ENCODE results near the gene NISCH.

Gene NISCH

DNA sequence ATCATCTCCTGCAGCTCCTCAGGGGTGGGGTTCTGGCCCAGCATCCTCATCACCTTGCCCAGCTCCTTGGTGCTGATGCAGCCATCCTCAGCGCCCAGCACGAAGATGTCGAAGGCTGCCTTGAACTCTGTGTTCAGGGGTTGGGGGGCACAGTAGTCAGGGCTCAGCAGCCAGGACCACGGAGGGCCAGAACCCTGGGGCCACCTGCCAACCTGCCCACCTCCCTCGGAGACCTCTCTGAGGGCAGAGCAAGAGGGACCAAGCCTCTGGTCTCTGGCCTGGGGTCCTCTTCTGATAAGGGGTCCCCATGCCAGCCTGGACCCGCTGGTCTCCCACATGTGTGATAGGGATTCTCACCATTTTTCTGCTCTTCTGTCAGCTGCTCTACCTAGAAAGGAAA lies 3.3 kb upstream of the NISCH start:
- no peak for DNase-seq (ENCODE audit: extremely low spot score)
- ChIA-PET POLR2A (no interaction called here), CTCF (interaction anchor here (0.6 to 0.9 kb wide), 2 partner anchors 40 to 288 kb away, joined by 3 to 5 read pairs; no protein-coding TSS in a partner anchor)
- no peak for TF ChIP-seq ELF4 (IDR thresholded peaks at IDR 0.05)
- no peak for TF ChIP-seq BHLHE40 (IDR thresholded peaks at IDR 0.05; ENCODE audit: borderline replicate concordance)
- TF ChIP-seq FOXK2 (IDR thresholded peaks at IDR 0.05), result no peak
- TF ChIP-seq TARDBP (IDR thresholded peaks at IDR 0.05), result no peak
- no peak for TF ChIP-seq CTBP1 (IDR thresholded peaks at IDR 0.05; ENCODE audit: borderline replicate concordance)
- TF ChIP-seq SP1 (IDR thresholded peaks at IDR 0.05), result no peak
- TF ChIP-seq SUZ12 (IDR thresholded peaks at IDR 0.05), result no peak
- no peak for TF ChIP-seq FOXA1 (IDR thresholded peaks at IDR 0.05)
- TF ChIP-seq L3MBTL2 (conservative IDR thresholded peaks at IDR 0.05), result no peak

DNA sequence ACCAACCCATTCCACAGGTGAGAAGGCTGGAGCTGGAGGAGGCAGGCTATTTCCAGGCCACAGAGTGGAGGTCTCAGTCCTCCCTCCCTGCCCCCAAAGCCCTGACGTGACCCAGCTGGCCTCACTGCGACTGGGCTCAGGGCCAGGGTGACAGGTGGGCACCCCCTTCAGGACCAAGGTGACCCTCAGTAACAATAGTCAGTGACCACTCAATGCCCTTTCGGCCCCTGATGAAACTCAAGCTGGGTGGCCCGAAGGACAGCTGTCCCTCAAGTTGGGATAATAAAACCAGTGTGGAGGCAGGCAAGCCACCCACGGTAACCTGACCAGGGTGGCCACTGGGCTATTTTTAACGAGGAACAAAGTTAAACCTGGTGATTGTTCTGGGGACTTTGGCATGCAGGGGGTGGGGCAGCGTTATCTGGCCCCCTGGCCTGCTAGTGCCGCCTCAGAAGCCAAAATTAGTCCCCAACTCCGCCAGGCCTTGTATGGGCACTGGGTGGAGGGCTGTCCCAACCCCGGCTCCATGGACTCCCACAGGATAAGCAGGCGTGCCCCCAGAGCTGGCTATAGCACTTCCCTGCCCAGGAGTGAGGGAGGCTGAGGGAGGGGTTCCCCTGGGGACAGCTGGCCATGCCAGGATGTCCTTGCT lies 2.7 kb upstream of the NISCH start:
- POLR2A ChIA-PET, result interaction anchor here (1.5 kb wide), 1 partner anchor 20 kb away, joined by 4 read pairs; no protein-coding TSS in a partner anchor
- TF ChIP-seq BHLHE40 (IDR thresholded peaks at IDR 0.05; ENCODE audit: borderline replicate concordance) (no peak), ARNT (IDR thresholded peaks at IDR 0.05) (no peak), FOXM1 (IDR thresholded peaks at IDR 0.05; ENCODE audit: borderline replicate concordance) (no peak), SUZ12 (IDR thresholded peaks at IDR 0.05) (no peak), SP1 (IDR thresholded peaks at IDR 0.05) (no peak), L3MBTL2 (conservative IDR thresholded peaks at IDR 0.05) (no peak), CTBP1 (IDR thresholded peaks at IDR 0.05; ENCODE audit: borderline replicate concordance) (no peak), HDGF (IDR thresholded peaks at IDR 0.05; ENCODE audit: borderline replicate concordance) (no peak), LEF1 (IDR thresholded peaks at IDR 0.05; ENCODE audit: borderline replicate concordance) (no peak), FOXK2 (IDR thresholded peaks at IDR 0.05) (no peak), ELF4 (IDR thresholded peaks at IDR 0.05) (no peak), ZNF384 (IDR thresholded peaks at IDR 0.05) (no peak), FOXA1 (IDR thresholded peaks at IDR 0.05) (no peak), NFRKB (IDR thresholded peaks at IDR 0.05) (no peak), TARDBP (IDR thresholded peaks at IDR 0.05) (no peak)
- TF ChIP-seq, protein P1, sequence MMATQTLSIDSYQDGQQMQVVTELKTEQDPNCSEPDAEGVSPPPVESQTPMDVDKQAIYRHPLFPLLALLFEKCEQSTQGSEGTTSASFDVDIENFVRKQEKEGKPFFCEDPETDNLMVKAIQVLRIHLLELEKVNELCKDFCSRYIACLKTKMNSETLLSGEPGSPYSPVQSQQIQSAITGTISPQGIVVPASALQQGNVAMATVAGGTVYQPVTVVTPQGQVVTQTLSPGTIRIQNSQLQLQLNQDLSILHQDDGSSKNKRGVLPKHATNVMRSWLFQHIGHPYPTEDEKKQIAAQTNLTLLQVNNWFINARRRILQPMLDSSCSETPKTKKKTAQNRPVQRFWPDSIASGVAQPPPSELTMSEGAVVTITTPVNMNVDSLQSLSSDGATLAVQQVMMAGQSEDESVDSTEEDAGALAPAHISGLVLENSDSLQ (IDR thresholded peaks at IDR 0.05), result no peak
- no peak for DNase-seq (ENCODE audit: extremely low spot score)
- CTCF ChIA-PET, result interaction anchor here (0.9 kb wide), 1 partner anchor 41 kb away, joined by 5 read pairs; no protein-coding TSS in a partner anchor

DNA sequence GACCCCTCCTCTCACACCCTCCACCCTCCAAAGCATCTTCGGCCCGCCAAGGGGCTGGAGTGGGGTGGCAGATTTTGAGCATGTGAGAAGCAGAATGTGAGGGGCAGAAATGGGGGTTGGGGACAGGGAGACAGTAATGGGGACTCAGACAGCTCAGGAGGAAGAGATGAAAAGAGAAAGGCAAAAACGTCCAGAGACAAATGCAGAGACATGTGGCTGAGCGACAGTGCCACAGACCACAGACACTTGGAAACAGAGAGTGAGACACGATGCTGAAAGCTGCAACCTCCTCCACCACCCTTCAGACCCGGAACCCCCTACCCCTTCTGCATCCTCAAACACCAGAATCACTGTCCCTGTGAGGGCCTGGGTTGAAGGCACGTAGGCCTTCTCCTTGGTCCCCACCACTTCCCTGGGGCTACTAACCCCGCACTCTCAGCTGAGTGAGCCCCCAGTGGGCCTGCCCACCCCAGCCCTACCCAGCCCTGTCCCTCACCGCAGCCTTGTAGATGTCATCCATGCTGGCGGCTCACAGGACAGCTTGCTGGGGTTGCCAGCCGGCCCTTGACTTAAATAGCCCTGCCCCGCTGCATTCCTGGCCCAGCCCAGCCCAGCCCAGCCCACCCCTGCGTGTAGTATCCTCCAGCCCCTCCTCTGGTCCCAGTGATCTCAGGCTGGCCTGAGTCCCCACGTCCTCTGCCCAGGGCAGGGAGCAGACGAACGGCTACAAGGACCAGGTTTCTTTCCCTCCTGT lies 1.7 kb upstream of the NISCH start, which contains the start of gene TNNC1:
TSS of gene TNNC1 (minus strand) at position 546 of the 754 bp plus-strand sequence. CDS start at position 520, 26 bp downstream.
- ChIA-PET CTCF (interaction anchor here (0.5 kb wide), 1 partner anchor 17 kb away, joined by 3 read pairs; no protein-coding TSS in a partner anchor), POLR2A (interaction anchor here (1.1 to 1.6 kb wide), 3 partner anchors 9 to 83 kb away, joined by 3 to 4 read pairs (median 3); partner anchors contain the start of genes SEMA3G and UQCC5)
- no peak for DNase-seq (ENCODE audit: extremely low spot score)
- TF ChIP-seq, protein P1 (IDR thresholded peaks at IDR 0.05), result no peak
- no peak for TF ChIP-seq TARDBP (IDR thresholded peaks at IDR 0.05)

DNA sequence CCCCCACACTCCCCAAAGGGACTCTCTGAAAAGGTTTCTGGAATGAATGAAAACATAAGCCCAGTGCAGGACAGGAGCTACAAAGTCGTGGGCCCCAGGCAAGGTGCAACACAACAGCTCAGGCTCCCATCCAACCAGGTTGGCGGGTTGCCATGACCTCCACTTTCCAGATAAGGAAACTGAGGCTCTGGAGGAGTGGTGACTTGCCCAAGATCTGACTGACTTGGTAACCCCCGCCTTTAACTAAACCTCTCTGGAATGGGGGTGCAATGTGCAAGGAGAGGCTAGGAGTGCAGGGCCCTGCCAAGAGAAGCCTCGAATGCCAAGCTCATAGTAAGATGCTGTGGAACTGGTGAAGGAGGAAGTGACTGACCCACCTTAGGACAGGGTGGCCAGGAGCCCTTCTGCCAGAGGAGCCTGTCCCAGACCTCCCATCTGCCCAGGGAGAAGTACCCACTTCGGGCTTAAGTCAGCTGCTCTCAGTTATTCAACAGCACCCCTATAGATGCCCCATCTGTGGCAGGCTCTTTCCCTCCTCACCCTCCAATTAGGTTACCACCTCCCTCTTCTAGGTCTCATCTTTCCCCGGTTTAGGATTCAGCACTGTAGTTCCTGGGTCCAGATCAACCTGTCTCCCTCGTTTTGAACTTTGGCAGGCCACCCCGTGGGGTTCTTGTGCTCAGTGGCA lies 1.0 kb upstream of the NISCH start:
- no peak for TF ChIP-seq SP1 (IDR thresholded peaks at IDR 0.05)
- TF ChIP-seq SUZ12 (IDR thresholded peaks at IDR 0.05), result no peak
- TF ChIP-seq FOXA1 (IDR thresholded peaks at IDR 0.05), result no peak
- TF ChIP-seq FOXK2 (IDR thresholded peaks at IDR 0.05), result no peak
- TF ChIP-seq, protein P1 (IDR thresholded peaks at IDR 0.05), result no peak
- TF ChIP-seq TARDBP (IDR thresholded peaks at IDR 0.05), result no peak
- DNase-seq (ENCODE audit: extremely low spot score), result no peak
- ChIA-PET POLR2A (interaction anchor here (0.7 to 1.6 kb wide), 4 partner anchors 9 to 82 kb away, joined by 3 to 4 read pairs (median 3); partner anchors contain the start of genes SEMA3G and UQCC5), CTCF (interaction anchor here (0.6 kb wide), 1 partner anchor 317 kb away, joined by 3 read pairs; no protein-coding TSS in a partner anchor)

DNA sequence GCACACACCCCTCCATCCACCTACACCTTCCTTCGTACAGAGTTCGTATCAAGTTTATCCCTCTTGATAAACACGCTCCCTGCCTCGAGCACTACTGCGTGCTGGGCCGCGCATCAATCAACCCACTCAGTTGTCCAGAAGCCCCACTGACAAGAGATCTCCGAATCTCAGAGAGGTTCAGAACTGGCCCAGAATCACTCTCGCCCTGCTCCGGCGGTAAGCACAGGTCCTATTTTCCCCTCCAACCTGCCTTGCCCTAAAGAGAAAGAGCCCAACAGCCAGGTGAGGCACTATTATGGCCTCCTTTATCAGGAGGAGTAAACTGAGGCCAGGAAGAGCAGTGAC lies 494 bp upstream of the NISCH start:
- DNase-seq (ENCODE audit: extremely low spot score), result no peak
- TF ChIP-seq SUZ12 (IDR thresholded peaks at IDR 0.05), result no peak
- peak; percentile 71 for TF ChIP-seq L3MBTL2 (conservative IDR thresholded peaks at IDR 0.05)
- no peak for TF ChIP-seq SP1 (IDR thresholded peaks at IDR 0.05)
- TF ChIP-seq FOXK2 (IDR thresholded peaks at IDR 0.05), result no peak
- no peak for TF ChIP-seq NFRKB (IDR thresholded peaks at IDR 0.05)
- CTCF ChIA-PET, result interaction anchor here (0.6 kb wide), 1 partner anchor 318 kb away, joined by 3 read pairs; no protein-coding TSS in a partner anchor
- POLR2A ChIA-PET, result interaction anchor here (0.7 to 1.6 kb wide), 3 partner anchors 10 to 81 kb away, joined by 3 read pairs; partner anchors contain the start of genes SEMA3G and UQCC5

Data from HEK293T (cell line).